PC-3 (cell line): Measurements from ENCODE around the gene SAMHD1. TPM values are rescaled to one million over a fixed set of nuclear protein-coding genes. Genes with fewer than 3 reads are reported as not detected.

Experiments
- ATAC-seq: fragments of 200-7000 bp; cut with Tn5 transposase; 2 replicates; pipeline ENCODE4 v1.9.1; 2020; ENCODE audit warnings: mild to moderate bottlenecking, moderate library complexity
- BruUV-seq: library from RNA; stranded (reverse); fragments of 400-500 nt; replicated peaks from 2 replicates; lab custom pipeline; 2021; lab: Mats Ljungman, UMichigan
- CTCF ChIA-PET: fragments of 300-600 bp; sonication (Branson Sonifier 250); formaldehyde crosslinking; loops from one replicate; lab custom pipeline; 2022; ENCODE audit warnings: antibody characterized with exemption; lab: Charles Lee
- POLR2A ChIA-PET: fragments of 300-600 bp; sonication (Branson Sonifier 250); formaldehyde crosslinking; loops from one replicate; lab custom pipeline; 2022; ENCODE audit warnings: antibody characterized with exemption; ENCODE audit not compliant: unreplicated experiment; lab: Charles Lee
- DNase-seq: peaks from one replicate; pipeline ENCODE4 v3.0.0-alpha.2; 2015
- H2AFZ ChIP-seq: fragments of 300-600 bp; sonication (generic); 2 replicates; pipeline ENCODE4 v1.6.0; 2016; ENCODE audit warnings: antibody characterized with exemption, low read length
- H3F3A ChIP-seq: fragments of 300-600 bp; sonication (generic); one replicate; pipeline ENCODE4 v1.6.0; 2017; ENCODE audit warnings: antibody characterized with exemption, low read length, control low read depth, mild to moderate bottlenecking; ENCODE audit not compliant: unreplicated experiment
- H3K27ac ChIP-seq: fragments of 300-600 bp; sonication (generic); 2 replicates; pipeline ENCODE4 v1.5.1; 2016; ENCODE audit warnings: mild to moderate bottlenecking, low read length
- H3K27me3 ChIP-seq: fragments of 300-600 bp; sonication (generic); 2 replicates; pipeline ENCODE4 v1.6.1; 2016; ENCODE audit warnings: low read length, mixed read lengths
- H3K36me3 ChIP-seq: fragments of 300-600 bp; sonication (generic); 2 replicates; pipeline ENCODE4 v1.6.1; 2016; ENCODE audit warnings: low read depth, mixed run types, low read length, mixed read lengths
- H3K4me1 ChIP-seq: fragments of 300-600 bp; sonication (generic); 2 replicates; pipeline ENCODE4 v1.5.1; 2016; ENCODE audit warnings: low read length; ENCODE audit not compliant: insufficient read depth
- H3K4me2 ChIP-seq: fragments of 300-600 bp; sonication (generic); 2 replicates; pipeline ENCODE4 v1.6.0; 2016; ENCODE audit warnings: low read length
- H3K4me3 ChIP-seq: fragments of 300-600 bp; sonication (generic); 2 replicates; pipeline ENCODE4 v1.5.1; 2016; ENCODE audit warnings: mild to moderate bottlenecking, low read length, mixed read lengths
- H3K79me2 ChIP-seq: fragments of 300-600 bp; sonication (generic); 2 replicates; pipeline ENCODE4 v1.6.1; 2017; ENCODE audit warnings: low read length, mixed read lengths
- H3K9ac ChIP-seq: fragments of 300-600 bp; sonication (generic); 2 replicates; pipeline ENCODE4 v1.6.0; 2016; ENCODE audit warnings: mild to moderate bottlenecking, low read length
- H3K9me2 ChIP-seq: fragments of 300-600 bp; sonication (generic); replicated peaks from 2 replicates; pipeline ENCODE4 v1.6.1; 2016; ENCODE audit warnings: mixed run types, low read length, mixed read lengths
- H3K9me3 ChIP-seq: fragments of 300-600 bp; sonication (generic); 2 replicates; pipeline ENCODE4 v1.6.1; 2016; ENCODE audit warnings: low read length, mixed read lengths
- H4K20me1 ChIP-seq: fragments of 300-600 bp; sonication (generic); 2 replicates; pipeline ENCODE4 v1.6.1; 2016; ENCODE audit warnings: low read length, mixed read lengths
- CTCF ChIP-seq: fragments of 300-600 bp; sonication (generic); conservative IDR thresholded peaks from 2 replicates; pipeline ENCODE4 v1.5.1; 2017; ENCODE audit warnings: antibody characterized with exemption, low read depth, mild to moderate bottlenecking, low read length
- EZH2 ChIP-seq: fragments of 300-600 bp; sonication (generic); IDR thresholded peaks from one replicate; pipeline ENCODE4 v1.6.1; 2017; ENCODE audit warnings: antibody characterized with exemption, mild to moderate bottlenecking, low read length; ENCODE audit not compliant: unreplicated experiment
- EZH2phosphoT487 ChIP-seq: fragments of 300-600 bp; sonication (generic); IDR thresholded peaks from 2 replicates; pipeline ENCODE4 v1.6.1; 2018; ENCODE audit warnings: mild to moderate bottlenecking, antibody characterized with exemption, low read length, borderline replicate concordance
- intact Hi-C: fragments of 100-400 bp; cut with micrococcal nuclease; formaldehyde crosslinking; loops from 2 replicates; pipeline ENCODE4 v1.9.0; 2023
- total RNA-seq: library from RNA; depleted of rRNA; stranded (reverse); fragments of >200 nt; gene quantifications from 2 replicates; pipeline ENCODE4 v1.2.3, GENCODE V29; 2014

Gene SAMHD1
- total RNA-seq, 1 experiment from 2014 or later: 24.2 TPM

- POLR2A ChIA-PET: no interaction called here
Measured at GRCh38 chr20:36865076-36865860, 86.2 kb downstream of the SAMHD1 start.

GRCh38 chr20:36862857-36863668 lies 88.4 kb downstream of the SAMHD1 start:
- H3K9me2 ChIP-seq: no peaks in the 10 kb centered on the region
- ATAC-seq: peak; percentile 3

More at GRCh38 chr20:36865076-36865860, 86.2 kb downstream of the SAMHD1 start:
- Histone ChIP-seq H3K4me2 (peak overlapping the region; percentile 95), H2AFZ (peak overlapping the region; percentile 95; the same call in 1 of the 2 replicates), H3F3A (no peaks in the 10 kb centered on the region), H3K4me3 (no peak overlapping the region), H3K9me2 (no peaks in the 10 kb centered on the region), H3K9ac (no peak overlapping the region), H3K9me3 (no peaks in the 10 kb centered on the region), H4K20me1 (no peaks in the 10 kb centered on the region), H3K36me3 (no peaks in the 10 kb centered on the region), H3K79me2 (peaks cover 22% of the 10 kb centered on the region), H3K27me3 (no peaks in the 10 kb centered on the region), H3K27ac (no peak overlapping the region), H3K4me1 (peaks cover 16% of the 10 kb centered on the region)
- CTCF ChIA-PET: no interaction called here
- ATAC-seq (no peak), DNase-seq (no peak)
- intact Hi-C loops: loop anchor here (10.0 kb wide), 1 partner anchor 260 kb away; the partner anchor contains the start of gene RAB5IF
- no TSS peak for BruUV-seq
- TF ChIP-seq EZH2 (no peak), EZH2phosphoT487 (no peak)

More at GRCh38 chr20:36862857-36863668, 88.4 kb downstream of the SAMHD1 start:
- peaks cover 17% of the 10 kb centered on the region for H3K4me1 ChIP-seq
- H3K4me2 ChIP-seq: peak overlapping the region; percentile 80
- no peak for DNase-seq
- H3K9ac ChIP-seq: peak overlapping the region; percentile 61; the same call in 1 of the 2 replicates
- H3K27ac ChIP-seq: no peak overlapping the region
- no peaks in the 10 kb centered on the region for H3K27me3 ChIP-seq
- H3K4me3 ChIP-seq: peak overlapping the region; percentile 81
- H3K79me2 ChIP-seq: peaks cover 41% of the 10 kb centered on the region
- POLR2A ChIA-PET: interaction anchor here (0.6 to 0.7 kb wide), 2 partner anchors 37 to 824 kb away, joined by 4 to 11 read pairs; no protein-coding TSS in a partner anchor
- TF ChIP-seq EZH2: no peak
- no peak for TF ChIP-seq EZH2phosphoT487
- TF ChIP-seq CTCF: no peak
- H3K36me3 ChIP-seq: 0 out of 2 replicates have a peak, but pooled peaks cover 3% of the 10 kb centered on the region
- no peaks in the 10 kb centered on the region for H3K9me3 ChIP-seq
- no peaks in the 10 kb centered on the region for H4K20me1 ChIP-seq
- no peak overlapping the region; the same call in 1 of the 2 replicates for H2AFZ ChIP-seq
- intact Hi-C loops: loop anchor here (10.0 kb wide), 1 partner anchor 258 kb away; the partner anchor contains the start of gene RAB5IF
- H3F3A ChIP-seq: no peaks in the 10 kb centered on the region
- BruUV-seq: no TSS peak
- CTCF ChIA-PET: interaction anchor here (0.6 to 1.1 kb wide), 5 partner anchors 20 to 90 kb away, joined by 3 to 7 read pairs (median 3); partner anchors contain the start of gene DSN1
